Endothelial cell of umbilical vein (primary cell): ENCODE results near the gene RILPL1. TPM values are rescaled to one million over a fixed set of nuclear protein-coding genes. Genes with fewer than 3 reads are reported as not detected.

Experiments used
- BruUV-seq: library from RNA; stranded (reverse); fragments of 400-500 nt; replicated peaks from 2 replicates; lab custom pipeline; 2021; lab: Mats Ljungman, UMichigan
- CTCF ChIA-PET: fragments of 300-600, 350-600 bp; sonication (Branson Sonifier 250); formaldehyde crosslinking; loops from one replicate; lab custom pipeline; 2021; ENCODE audit warnings: antibody characterized with exemption, inconsistent platforms; lab: Charles Lee
- POLR2A ChIA-PET: fragments of 300-600, 350-600 bp; sonication (Branson Sonifier 250); formaldehyde crosslinking; loops from one replicate; lab custom pipeline; 2021; ENCODE audit warnings: antibody characterized with exemption, inconsistent platforms; lab: Charles Lee
- DNase-seq: peaks from one replicate; pipeline ENCODE4 v3.0.0-alpha.2; 2011; ENCODE audit warnings: low read depth, low spot score
- FAIRE-seq: peaks from 2 replicates; lab custom pipeline; 2011; peaks lifted over from hg19 to GRCh38; lab: Jason Lieb, UNC
- H2AFZ ChIP-seq: 2 replicates; pipeline ENCODE4 v1.6.0; 2012; ENCODE audit warnings: low read depth, low read length, control low read depth, inconsistent platforms
- H3K27ac ChIP-seq: 2 replicates; pipeline ENCODE4 v1.5.1; 2011; ENCODE audit warnings: low read depth, mild to moderate bottlenecking, control low read depth, low read length, moderate library complexity; ENCODE audit not compliant: insufficient read depth
- H3K27me3 ChIP-seq, 2 experiments: 2 replicates each; pipeline versions ENCODE4 v1.6.0 to v1.6.1; 2011; ENCODE audit warnings: low read length in 2 of 2, mixed read lengths in 1 of 2; ENCODE audit not compliant: control insufficient read depth in 2 of 2, insufficient read depth in 2 of 2
- H3K36me3 ChIP-seq, 2 experiments: 2 replicates in 1 of 2; 3 replicates in 1 of 2; pipeline ENCODE4 v1.5.1; 2011; ENCODE audit warnings: low read length in 2 of 2, mild to moderate bottlenecking in 1 of 2, moderate library complexity in 1 of 2; ENCODE audit not compliant: control insufficient read depth in 2 of 2, insufficient read depth in 2 of 2; ENCODE audit errors: extremely low read depth in 1 of 2
- H3K4me1 ChIP-seq: 3 replicates; pipeline ENCODE4 v1.5.1; 2011; ENCODE audit warnings: mild to moderate bottlenecking, low read length; ENCODE audit not compliant: control insufficient read depth, insufficient read depth; ENCODE audit errors: extremely low read depth
- H3K4me2 ChIP-seq: 2 replicates; pipeline ENCODE4 v1.6.1; 2011; ENCODE audit warnings: low read length, control low read depth, mixed read lengths; ENCODE audit not compliant: insufficient read depth
- H3K4me3 ChIP-seq, 3 experiments: fragments of 200-600 bp in 1 of 3; sonication (generic), shearing (Covaris generic) in 1 of 3; replicated peaks in 1 of 3; 2 replicates each; pipeline ENCODE4 v1.5.1; 2011 to 2016; ENCODE audit warnings: control low read depth in 3 of 3, low read length in 3 of 3, mild to moderate bottlenecking in 2 of 3, inconsistent platforms in 1 of 3, low read depth in 1 of 3, moderate library complexity in 1 of 3; ENCODE audit not compliant: insufficient read depth in 1 of 3
- H3K79me2 ChIP-seq: 2 replicates; pipeline ENCODE4 v1.6.0; 2012; ENCODE audit warnings: low read length, inconsistent platforms; ENCODE audit not compliant: control insufficient read depth, insufficient read depth
- H3K9ac ChIP-seq: replicated peaks from 2 replicates; pipeline ENCODE3; 2011; ENCODE audit warnings: low read length, control low read depth; ENCODE audit not compliant: insufficient read depth; ENCODE audit errors: extremely low read depth
- H3K9me1 ChIP-seq: replicated peaks from 3 replicates; pipeline ENCODE4 v1.6.0; 2011; ENCODE audit warnings: mild to moderate bottlenecking, low read length; ENCODE audit not compliant: control insufficient read depth, insufficient read depth; ENCODE audit errors: extremely low read depth
- H3K9me3 ChIP-seq: replicated peaks from 2 replicates; pipeline ENCODE4 v1.5.1; 2012; ENCODE audit warnings: low read length, inconsistent platforms; ENCODE audit not compliant: control insufficient read depth, insufficient read depth
- H4K20me1 ChIP-seq: replicated peaks from 2 replicates; pipeline ENCODE3; 2011; ENCODE audit warnings: mild to moderate bottlenecking, low read length; ENCODE audit not compliant: control insufficient read depth, insufficient read depth; ENCODE audit errors: extremely low read depth
- CTCF ChIP-seq, 2 donors: IDR thresholded peaks; 1 replicate in 1 of 2; 2 replicates in 1 of 2; pipeline ENCODE4 v1.5.1; 2011; ENCODE audit warnings: low read length in 2 of 2, mild to moderate bottlenecking in 2 of 2, moderate library complexity in 2 of 2, control low read depth in 1 of 2, inconsistent platforms in 1 of 2, low read depth in 1 of 2; ENCODE audit not compliant: insufficient read depth in 1 of 2; ENCODE audit errors: extremely low read depth in 1 of 2
- EZH2 ChIP-seq: IDR thresholded peaks from 2 replicates; pipeline ENCODE4 v1.6.1; 2012; ENCODE audit warnings: borderline replicate concordance, low read depth, mild to moderate bottlenecking, moderate library complexity, low read length, inconsistent platforms; ENCODE audit not compliant: severe bottlenecking
- FOS ChIP-seq: IDR thresholded peaks from 2 replicates; pipeline ENCODE4 v1.6.1; 2011; ENCODE audit warnings: mild to moderate bottlenecking, low read length, moderate library complexity, borderline replicate concordance; ENCODE audit not compliant: insufficient read depth
- GATA2 ChIP-seq: IDR thresholded peaks from 2 replicates; pipeline ENCODE4 v1.7.0; 2011; ENCODE audit warnings: low read depth, mild to moderate bottlenecking, moderate library complexity, mixed read lengths, low read length; ENCODE audit not compliant: insufficient read length, insufficient read depth
- JUN ChIP-seq: IDR thresholded peaks from 2 replicates; pipeline ENCODE4 v1.6.1; 2011; ENCODE audit warnings: borderline replicate concordance, low read depth; ENCODE audit not compliant: insufficient read length, insufficient read depth
- MAX ChIP-seq: IDR thresholded peaks from 2 replicates; pipeline ENCODE4 v1.6.1; 2011; ENCODE audit not compliant: insufficient read depth, insufficient read length
- MYC ChIP-seq: IDR thresholded peaks from one replicate; pipeline ENCODE4 v1.6.1; 2011; ENCODE audit warnings: mild to moderate bottlenecking, low read depth, low read length
- POLR2A ChIP-seq: IDR thresholded peaks from 2 replicates; pipeline ENCODE4 v1.6.1; 2012; ENCODE audit warnings: low read depth, mild to moderate bottlenecking, control low read depth, low read length
- POLR2AphosphoS5 ChIP-seq: IDR thresholded peaks from 2 replicates; pipeline ENCODE4 v1.6.1; 2012; ENCODE audit warnings: low read depth, mild to moderate bottlenecking, control low read depth, low read length, moderate library complexity; ENCODE audit not compliant: insufficient read depth
- dilution Hi-C: fragments of 300-500 bp; cut with MboI; formaldehyde crosslinking; loops from one replicate; pipeline ENCODE4 v1.15.0; 2019; ENCODE audit warnings: low sequenced_read_pairs; ENCODE audit not compliant: extremely low pct_ligation_motif_present
- intact Hi-C: fragments of 100-400 bp; cut with micrococcal nuclease; formaldehyde crosslinking; loops from one replicate; pipeline ENCODE4 v1.10.0; 2022
- polyA plus RNA-seq, 4 experiments: library from polyadenylated mRNA; depleted of rRNA in 3 of 4; stranded (reverse) in 3 of 4; unstranded in 1 of 4; fragments of >200 nt; gene quantifications; 2 replicates each; pipeline versions ENCODE4 v1.2.1 to v1.2.3, GENCODE V29; 2011 to 2012; ENCODE audit warnings: missing spikeins in 1 of 4
- total RNA-seq: library from RNA; stranded (reverse); gene quantifications from 2 replicates; pipeline ENCODE4 v1.2.3, GENCODE V29; 2021

Gene RILPL1
- total and polyA plus RNA-seq, 2 donors (not counting 3 experiments of a cell fraction or from before 2014, with no cell fraction given): 30.4 to 34.3 TPM

GRCh38 chr12:123489580-123489979, 43.9 kb downstream of the RILPL1 start:
- H3K36me3 ChIP-seq: peaks cover 0 to 3% of the 10 kb centered on the region in 2 experiments
- H3K27me3 ChIP-seq: no peaks in the 10 kb centered on the region
- H2AFZ ChIP-seq: no peak overlapping the region
- no peaks in the 10 kb centered on the region for H3K79me2 ChIP-seq
- ChIA-PET POLR2A (interaction anchor here (0.5 to 0.7 kb wide), 2 partner anchors 32 to 985 kb away, joined by 3 to 5 read pairs; no protein-coding TSS in a partner anchor), CTCF (no interaction called here)
- no peak overlapping the region for H3K27ac ChIP-seq
- H3K4me2 ChIP-seq: no peak overlapping the region
- DNase-seq (no peak), FAIRE-seq (no peak)
- H3K4me1 ChIP-seq: no peaks in the 10 kb centered on the region
- TF ChIP-seq FOS (no peak), GATA2 (no peak), POLR2A (no peak), EZH2 (no peak), MAX (no peak), POLR2AphosphoS5 (no peak), CTCF (IDR thresholded peaks at IDR 0.05; ENCODE audit: extremely low read depth in 1 of 2, insufficient read depth in 1 of 2, low read depth in 1 of 2, low read length in 2 of 2) (no peak), MYC (no peak), JUN (no peak)
- H3K9ac ChIP-seq: no peak overlapping the region
- no TSS peak for BruUV-seq
- H3K4me3 ChIP-seq: no peak overlapping the region
- no peaks in the 10 kb centered on the region for H3K9me3 ChIP-seq
- H3K9me1 ChIP-seq: no peaks in the 10 kb centered on the region
- no peaks in the 10 kb centered on the region for H4K20me1 ChIP-seq
- intact Hi-C loops (no loop called here), dilution Hi-C loops (no loop called here)
